ENCODE results near the gene RBBP9. TPM values are rescaled to one million over a fixed set of nuclear protein-coding genes. Genes with fewer than 3 reads are reported as not detected.

Gene RBBP9
- total RNA-seq, 4 donors from 2014 or later, result 17.7 to 32.9 (median 19.1) TPM

- H3K4me3 ChIP-seq, result no peak overlapping the region
- no peak for DNase-seq (ENCODE audit: low spot score in 2 of 2)
- TF ChIP-seq POLR2AphosphoS5 (IDR thresholded peaks at IDR 0.05) (no peak), CTCF (IDR thresholded peaks at IDR 0.05) (no peak), POLR2A (IDR thresholded peaks at IDR 0.05) (no peak), EP300 (IDR thresholded peaks at IDR 0.05) (no peak)
- no peak overlapping the region for H3K27ac ChIP-seq
- no peaks in the 10 kb centered on the region for H3K9me3 ChIP-seq
- H3K36me3 ChIP-seq, result peaks cover 51% of the 10 kb centered on the region
- no peaks in the 10 kb centered on the region for H3K4me1 ChIP-seq
- no peaks in the 10 kb centered on the region for H3K27me3 ChIP-seq
These were observed 18.9 kb upstream of the RBBP9 start for GRCh38 chr20:18515973-18516372.

GRCh38 chr20:18514127-18514526 is 17.1 kb upstream of the RBBP9 start:
- 88% methylated on average over 5 of the region's 5 CpGs for WGBS
- Histone ChIP-seq H3K4me3 (no peak overlapping the region), H3K27ac (no peak overlapping the region), H3K27me3 (no peaks in the 10 kb centered on the region), H3K9me3 (no peaks in the 10 kb centered on the region), H3K4me1 (peaks cover 3% of the 10 kb centered on the region), H3K36me3 (peaks cover 53% of the 10 kb centered on the region)
- TF ChIP-seq POLR2A (IDR thresholded peaks at IDR 0.05), result no peak
- no peak for TF ChIP-seq POLR2AphosphoS5 (IDR thresholded peaks at IDR 0.05)
- no peak for TF ChIP-seq CTCF (IDR thresholded peaks at IDR 0.05)
- no peak for TF ChIP-seq EP300 (IDR thresholded peaks at IDR 0.05)
- no peak for DNase-seq (ENCODE audit: low spot score in 2 of 2)

- Histone ChIP-seq H3K27me3 (no peaks in the 10 kb centered on the region), H3K9me3 (no peaks in the 10 kb centered on the region), H3K27ac (no peak overlapping the region), H3K4me1 (peaks cover 12% of the 10 kb centered on the region), H3K4me3 (no peak overlapping the region), H3K36me3 (peaks cover 53% of the 10 kb centered on the region)
- WGBS, result 88% methylated on average over 7 of the region's 7 CpGs
- no peak for DNase-seq (ENCODE audit: low spot score in 2 of 2)
- no peak for TF ChIP-seq POLR2A (IDR thresholded peaks at IDR 0.05)
- no peak for TF ChIP-seq CTCF (IDR thresholded peaks at IDR 0.05)
- no peak for TF ChIP-seq POLR2AphosphoS5 (IDR thresholded peaks at IDR 0.05)
- no peak for TF ChIP-seq EP300 (IDR thresholded peaks at IDR 0.05)
These were observed 16.2 kb upstream of the RBBP9 start for GRCh38 chr20:18513208-18513607.

- 89% methylated on average over 1 of the region's 1 CpG for WGBS
- H3K36me3 ChIP-seq, result peaks cover 44% of the 10 kb centered on the region
- H3K9me3 ChIP-seq, result no peaks in the 10 kb centered on the region
These were observed 14.5 kb upstream of the RBBP9 start for GRCh38 chr20:18511571-18511970.

More at GRCh38 chr20:18511571-18511970, 14.5 kb upstream of the RBBP9 start:
- TF ChIP-seq CTCF (IDR thresholded peaks at IDR 0.05) (no peak), POLR2A (IDR thresholded peaks at IDR 0.05) (no peak), POLR2AphosphoS5 (IDR thresholded peaks at IDR 0.05) (no peak), EP300 (IDR thresholded peaks at IDR 0.05) (no peak)
- no peak overlapping the region for H3K4me3 ChIP-seq
- peaks cover 19% of the 10 kb centered on the region for H3K4me1 ChIP-seq
- H3K27me3 ChIP-seq, result no peaks in the 10 kb centered on the region
- no peak for DNase-seq (ENCODE audit: low spot score in 2 of 2)
- no peak overlapping the region for H3K27ac ChIP-seq

Data from suprapubic skin (tissue), 4 donors.